Measurements from ENCODE around the gene PTPRQ.

The PTPRQ gene

DNA sequence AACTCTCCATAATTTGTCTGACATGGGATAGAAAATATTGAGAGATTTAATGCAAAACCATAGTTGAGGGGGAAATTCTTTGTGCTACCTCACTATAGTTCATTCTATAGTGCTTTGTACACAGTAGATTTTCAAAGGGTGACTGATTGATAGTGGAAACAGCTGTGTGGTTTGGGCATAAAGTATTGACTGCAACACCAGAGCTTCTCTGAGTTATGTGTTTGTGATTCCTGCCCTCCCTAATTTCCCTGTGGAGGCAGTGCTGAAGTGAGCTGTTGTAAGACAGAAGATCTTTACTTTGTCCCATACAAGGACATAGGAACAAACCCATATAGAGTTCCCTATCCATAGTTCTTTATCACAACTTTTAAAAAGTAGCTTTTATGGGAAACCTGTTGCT lies 47.1 kb downstream of the PTPRQ start:
- H3K27ac ChIP-seq = no peak overlapping the region
- DNase-seq = no peak

DNA sequence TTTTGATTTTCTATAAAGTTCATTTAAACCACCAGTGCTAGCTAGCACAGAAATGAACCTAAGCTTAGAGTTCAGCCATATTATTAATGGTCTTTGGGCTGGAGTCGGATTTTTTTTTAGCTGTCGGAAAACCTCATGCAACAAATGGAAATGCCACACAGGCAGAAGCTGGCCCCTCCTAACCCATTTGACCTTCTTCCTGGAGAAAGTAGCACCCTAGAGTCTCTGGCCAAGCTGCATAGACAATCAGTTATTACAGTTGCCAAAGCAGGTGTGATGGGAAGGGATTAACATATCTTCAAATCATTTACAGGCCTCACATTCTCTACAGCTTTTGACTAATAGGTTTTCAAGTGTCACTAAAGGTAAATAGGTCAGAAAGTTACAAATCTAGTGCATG lies 49.4 kb downstream of the PTPRQ start:
- intact Hi-C loops (cut with DNase I; ENCODE audit: low total_unique reads) = no loop called here
- H3K27me3 ChIP-seq = no peaks in the 10 kb centered on the region
- no peaks in the 10 kb centered on the region for H3K4me1 ChIP-seq
- H3K4me3 ChIP-seq = no peak overlapping the region
- no peak overlapping the region for H3K27ac ChIP-seq
- no peaks in the 10 kb centered on the region for H3K36me3 ChIP-seq
- TF ChIP-seq, protein P1, sequence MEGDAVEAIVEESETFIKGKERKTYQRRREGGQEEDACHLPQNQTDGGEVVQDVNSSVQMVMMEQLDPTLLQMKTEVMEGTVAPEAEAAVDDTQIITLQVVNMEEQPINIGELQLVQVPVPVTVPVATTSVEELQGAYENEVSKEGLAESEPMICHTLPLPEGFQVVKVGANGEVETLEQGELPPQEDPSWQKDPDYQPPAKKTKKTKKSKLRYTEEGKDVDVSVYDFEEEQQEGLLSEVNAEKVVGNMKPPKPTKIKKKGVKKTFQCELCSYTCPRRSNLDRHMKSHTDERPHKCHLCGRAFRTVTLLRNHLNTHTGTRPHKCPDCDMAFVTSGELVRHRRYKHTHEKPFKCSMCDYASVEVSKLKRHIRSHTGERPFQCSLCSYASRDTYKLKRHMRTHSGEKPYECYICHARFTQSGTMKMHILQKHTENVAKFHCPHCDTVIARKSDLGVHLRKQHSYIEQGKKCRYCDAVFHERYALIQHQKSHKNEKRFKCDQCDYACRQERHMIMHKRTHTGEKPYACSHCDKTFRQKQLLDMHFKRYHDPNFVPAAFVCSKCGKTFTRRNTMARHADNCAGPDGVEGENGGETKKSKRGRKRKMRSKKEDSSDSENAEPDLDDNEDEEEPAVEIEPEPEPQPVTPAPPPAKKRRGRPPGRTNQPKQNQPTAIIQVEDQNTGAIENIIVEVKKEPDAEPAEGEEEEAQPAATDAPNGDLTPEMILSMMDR (IDR thresholded peaks at IDR 0.05) = no peak
- DNase-seq = no peak
- H3K9me3 ChIP-seq = no peaks in the 10 kb centered on the region

More for the DNA sequence above, 47.1 kb downstream of the PTPRQ start:
- Histone ChIP-seq H3K27me3 (no peaks in the 10 kb centered on the region), H3K4me3 (no peak overlapping the region), H3K4me1 (no peaks in the 10 kb centered on the region), H3K36me3 (peaks cover 0 to 9% (median 0%) of the 10 kb centered on the region in 3 donors), H3K9me3 (no peaks in the 10 kb centered on the region)
- intact Hi-C loops (cut with DNase I; ENCODE audit: low total_unique reads) = no loop called here
- TF ChIP-seq, protein P1 (IDR thresholded peaks at IDR 0.05) = no peak

DNA sequence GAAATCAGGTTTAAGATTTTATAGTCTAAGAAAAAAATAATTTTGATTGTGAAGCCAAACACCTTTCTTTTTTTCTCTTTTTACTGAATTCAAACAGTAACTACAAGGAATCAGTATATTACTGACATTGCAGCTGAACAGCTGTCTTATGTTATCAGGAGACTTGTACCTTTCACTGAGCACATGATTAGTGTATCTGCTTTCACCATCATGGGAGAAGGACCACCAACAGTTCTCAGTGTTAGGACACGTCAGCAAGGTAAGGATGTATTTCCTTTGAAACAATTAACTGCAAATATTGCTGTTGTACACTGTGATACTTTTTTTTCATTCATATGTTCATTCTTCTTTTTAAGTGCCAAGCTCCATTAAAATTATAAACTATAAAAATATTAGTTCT lies 50.8 kb downstream of the PTPRQ start:
- intact Hi-C loops (cut with DNase I; ENCODE audit: low total_unique reads) = no loop called here
- Histone ChIP-seq H3K9me3 (no peaks in the 10 kb centered on the region), H3K4me1 (no peaks in the 10 kb centered on the region), H3K27ac (no peak overlapping the region), H3K27me3 (no peaks in the 10 kb centered on the region), H3K36me3 (no peaks in the 10 kb centered on the region), H3K4me3 (no peak overlapping the region)
- no peak for DNase-seq
- TF ChIP-seq, protein P1 (IDR thresholded peaks at IDR 0.05) = no peak

DNA sequence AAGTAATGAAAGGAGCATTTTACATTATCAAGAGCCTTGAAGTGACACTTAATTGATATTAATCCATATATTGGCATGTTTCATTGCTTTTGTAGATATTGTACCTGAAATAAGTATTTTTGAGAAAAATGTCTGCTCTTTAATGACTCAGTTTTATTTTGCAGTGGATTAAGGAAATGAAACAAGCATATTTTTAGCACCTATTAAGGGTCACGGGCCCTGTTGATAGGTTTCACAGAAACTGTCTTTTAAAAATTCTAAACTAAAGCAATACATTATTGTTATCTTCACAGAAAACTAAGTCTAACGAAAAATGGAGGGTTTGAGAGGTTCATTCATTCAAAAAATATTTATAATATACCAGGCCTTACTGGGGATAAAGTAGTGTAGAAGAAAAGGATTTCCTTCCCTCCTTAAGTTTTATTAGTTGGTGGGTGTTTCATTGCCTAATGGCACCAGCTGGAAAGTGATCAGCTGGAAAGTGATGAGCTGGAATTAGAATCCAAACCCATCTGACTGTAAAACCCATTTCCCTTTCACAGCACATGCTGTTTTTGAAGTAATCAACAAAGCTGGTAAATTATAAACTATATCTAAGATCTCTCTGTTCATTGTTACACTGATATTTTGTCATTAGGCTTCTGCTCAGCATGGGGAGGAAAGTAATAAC lies 54.2 kb downstream of the PTPRQ start:
- intact Hi-C loops (cut with DNase I; ENCODE audit: low total_unique reads) = no loop called here
- H3K27ac ChIP-seq = no peak overlapping the region
- DNase-seq = no peak
- no peak overlapping the region for H3K4me3 ChIP-seq
- H3K4me1 ChIP-seq = no peaks in the 10 kb centered on the region
- no peaks in the 10 kb centered on the region for H3K36me3 ChIP-seq
- no peaks in the 10 kb centered on the region for H3K9me3 ChIP-seq
- H3K27me3 ChIP-seq = no peaks in the 10 kb centered on the region
- TF ChIP-seq, protein P1 (IDR thresholded peaks at IDR 0.05) = no peak

DNA sequence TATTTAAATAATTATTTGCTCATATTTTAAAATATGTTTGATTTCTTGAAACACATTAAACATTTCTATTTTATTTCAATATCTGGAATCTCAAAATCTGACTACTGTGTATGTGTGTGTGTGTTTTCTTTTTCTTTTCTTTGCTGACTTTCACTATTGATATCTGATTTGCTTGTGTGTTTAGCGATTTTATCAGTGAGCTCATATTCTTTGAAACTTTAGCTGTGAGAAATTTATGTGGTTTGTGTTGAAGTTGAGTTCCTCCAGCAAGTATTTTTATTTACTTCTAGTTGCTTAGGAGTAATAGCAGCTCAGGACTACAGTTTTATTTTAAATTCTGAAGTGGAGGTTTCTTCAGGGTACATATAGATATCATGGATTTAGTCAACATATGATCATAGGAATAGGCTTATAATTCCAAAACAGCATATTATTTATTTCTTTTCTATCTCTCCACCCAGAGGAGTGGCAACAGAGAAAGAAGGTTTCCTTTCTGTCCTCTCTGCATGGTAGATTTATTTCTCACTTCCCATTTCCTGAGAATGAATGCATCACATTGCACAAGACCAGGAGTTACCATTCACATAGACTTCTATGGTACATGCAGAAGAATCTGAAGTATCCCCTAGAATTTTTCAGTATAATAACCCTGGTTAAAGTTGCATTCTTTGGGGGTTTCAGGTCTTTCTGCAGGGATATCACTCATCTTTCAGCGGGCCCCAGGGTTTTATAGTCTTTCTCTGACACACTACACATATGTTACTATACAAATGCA lies 60.5 kb downstream of the PTPRQ start:
- Histone ChIP-seq H3K36me3 (no peaks in the 10 kb centered on the region), H3K4me1 (peaks cover 0 to 16% (median 0%) of the 10 kb centered on the region in 4 donors), H3K27me3 (no peaks in the 10 kb centered on the region), H3K4me3 (no peak overlapping the region), H3K27ac (no peak overlapping the region), H3K9me3 (no peaks in the 10 kb centered on the region)
- DNase-seq = no peak
- TF ChIP-seq, protein P1 (IDR thresholded peaks at IDR 0.05) = no peak
- intact Hi-C loops (cut with DNase I; ENCODE audit: low total_unique reads) = no loop called here
